WTC11 (cell line): ENCODE results near the gene PRRG2. TPM values are rescaled to one million over a fixed set of nuclear protein-coding genes. Genes with fewer than 3 reads are reported as not detected.

Experiments
- ATAC-seq: fragments of 200-7000 bp; cut with Tn5 transposase; 2 replicates; pipeline ENCODE4 v1.10.0; 2021; ENCODE audit warnings: mild to moderate bottlenecking, moderate library complexity
- CTCF ChIA-PET: fragments of 300-600 bp; sonication (Branson Sonifier 250); formaldehyde crosslinking; loops from one replicate; lab custom pipeline; 2021; ENCODE audit warnings: antibody characterized with exemption; lab: Charles Lee
- POLR2A ChIA-PET: fragments of 350-600 bp; sonication (Branson Sonifier 250); formaldehyde crosslinking; loops from one replicate; lab custom pipeline; 2021; ENCODE audit warnings: antibody characterized with exemption; lab: Charles Lee
- DNase-seq: peaks from one replicate; pipeline ENCODE4 v3.0.0; 2021; ENCODE audit warnings: low spot score
- H3K27ac Mint-ChIP-seq: 2 replicates; pipeline ENCODE4 v1.8.0; 2021; ENCODE audit warnings: mixed read lengths
- H3K27me3 Mint-ChIP-seq: 2 replicates; pipeline ENCODE4 v1.8.0; 2021; ENCODE audit warnings: low read depth, mild to moderate bottlenecking, moderate library complexity, mixed read lengths
- H3K36me3 Mint-ChIP-seq: 2 replicates; pipeline ENCODE4 v1.8.0; 2021; ENCODE audit warnings: mixed read lengths
- H3K4me1 Mint-ChIP-seq: 2 replicates; pipeline ENCODE4 v1.8.0; 2022; ENCODE audit warnings: mixed read lengths
- H3K4me3 Mint-ChIP-seq: 2 replicates; pipeline ENCODE4 v1.8.0; 2021; ENCODE audit warnings: mild to moderate bottlenecking, moderate library complexity, mixed read lengths
- H3K9me3 Mint-ChIP-seq: 2 replicates; pipeline ENCODE4 v1.8.0; 2021; ENCODE audit warnings: mixed read lengths
- ATF2 ChIP-seq: sonication (generic); formaldehyde crosslinking; IDR thresholded peaks from 2 replicates; pipeline ENCODE4 v1.8.1; 2022; ENCODE audit warnings: low read depth, missing genetic modification reagents, borderline replicate concordance
- E2F4 ChIP-seq: sonication (generic); formaldehyde crosslinking; IDR thresholded peaks from 2 replicates; pipeline ENCODE4 v1.8.1; 2022; ENCODE audit warnings: low read depth, mild to moderate bottlenecking, moderate library complexity, missing genetic modification reagents, borderline replicate concordance
- ELF4 ChIP-seq: sonication (generic); formaldehyde crosslinking; IDR thresholded peaks from 2 replicates; pipeline ENCODE4 v1.8.1; 2022; ENCODE audit warnings: low read depth, mild to moderate bottlenecking, moderate library complexity, missing genetic modification reagents
- ERG ChIP-seq: fragments of 250-450 bp; sonication (Bioruptor Pico); IDR thresholded peaks from 2 replicates; pipeline ENCODE4 v1.8.0; 2021; ENCODE audit warnings: mild to moderate bottlenecking
- ETV6 ChIP-seq: sonication (generic); formaldehyde crosslinking; IDR thresholded peaks from 2 replicates; pipeline ENCODE4 v1.8.1; 2022; ENCODE audit warnings: mild to moderate bottlenecking, missing genetic modification reagents
- FOXK1 ChIP-seq: sonication (generic); formaldehyde crosslinking; IDR thresholded peaks from 2 replicates; pipeline ENCODE4 v1.8.0; 2022; ENCODE audit warnings: mild to moderate bottlenecking, moderate library complexity, missing genetic modification reagents
- GABPB1 ChIP-seq: sonication (generic); formaldehyde crosslinking; IDR thresholded peaks from 2 replicates; pipeline ENCODE4 v1.8.1; 2023; ENCODE audit warnings: mild to moderate bottlenecking, missing genetic modification reagents
- HMGA2 ChIP-seq: fragments of 250-450 bp; sonication (Bioruptor Pico); IDR thresholded peaks from 2 replicates; pipeline ENCODE4 v1.4.0; 2021; ENCODE audit warnings: mild to moderate bottlenecking, moderate library complexity
- NFATC4 ChIP-seq: fragments of 250-450 bp; sonication (Bioruptor Pico); IDR thresholded peaks from 2 replicates; pipeline ENCODE4 v1.9.0; 2021; ENCODE audit warnings: mild to moderate bottlenecking
- ZBTB21 ChIP-seq: sonication (generic); formaldehyde crosslinking; IDR thresholded peaks from 2 replicates; pipeline ENCODE4 v1.8.1; 2023; ENCODE audit warnings: mild to moderate bottlenecking, missing genetic modification reagents, borderline replicate concordance
- ZNF121 ChIP-seq: sonication (generic); formaldehyde crosslinking; IDR thresholded peaks from 2 replicates; pipeline ENCODE4 v1.8.0; 2023; ENCODE audit warnings: missing genetic modification reagents
- ZNF138 ChIP-seq: sonication (generic); formaldehyde crosslinking; conservative IDR thresholded peaks from 2 replicates; pipeline ENCODE4 v1.8.1; 2022; ENCODE audit warnings: mild to moderate bottlenecking, moderate library complexity, missing genetic modification reagents
- ZNF263 ChIP-seq: sonication (generic); formaldehyde crosslinking; IDR thresholded peaks from 2 replicates; pipeline ENCODE4 v1.8.1; 2022; ENCODE audit warnings: low read depth, mild to moderate bottlenecking, moderate library complexity, missing genetic modification reagents
- ZNF281 ChIP-seq: sonication (generic); formaldehyde crosslinking; IDR thresholded peaks from 2 replicates; pipeline ENCODE4 v1.8.0; 2023; ENCODE audit warnings: mild to moderate bottlenecking, missing genetic modification reagents
- ZNF317 ChIP-seq: sonication (generic); formaldehyde crosslinking; IDR thresholded peaks from 2 replicates; pipeline ENCODE4 v1.8.1; 2023; ENCODE audit warnings: low read depth, mild to moderate bottlenecking, moderate library complexity, missing genetic modification reagents, borderline replicate concordance
- ZNF425 ChIP-seq: fragments of 250-450 bp; sonication (Bioruptor Pico); conservative IDR thresholded peaks from 2 replicates; pipeline ENCODE4 v1.9.0; 2021; ENCODE audit warnings: mild to moderate bottlenecking
- total RNA-seq: library from RNA; stranded (reverse); gene quantifications from 3 replicates; pipeline ENCODE4 v1.2.3, GENCODE V29; 2021
- TF ChIP-seq, protein P1 (sequence below): sonication (generic); formaldehyde crosslinking; IDR thresholded peaks from 2 replicates; pipeline ENCODE4 v1.8.0; 2023; ENCODE audit warnings: missing genetic modification reagents
- TF ChIP-seq, protein P2 (sequence below): sonication (generic); formaldehyde crosslinking; IDR thresholded peaks from 2 replicates; pipeline ENCODE4 v1.8.0; 2022; ENCODE audit warnings: mild to moderate bottlenecking, missing genetic modification reagents
- TF ChIP-seq, protein P3 (sequence below): sonication (generic); formaldehyde crosslinking; IDR thresholded peaks from 2 replicates; pipeline ENCODE4 v1.8.1; 2023; ENCODE audit warnings: mild to moderate bottlenecking, missing genetic modification reagents, moderate library complexity
- TF ChIP-seq, protein P4 (sequence below): sonication (generic); formaldehyde crosslinking; IDR thresholded peaks from 2 replicates; pipeline ENCODE4 v1.8.1; 2023; ENCODE audit warnings: mild to moderate bottlenecking, moderate library complexity, missing genetic modification reagents

Gene PRRG2
- total RNA-seq, 1 experiment from 2014 or later: 5.9 TPM

- ChIA-PET POLR2A (no interaction called here), CTCF (interaction anchor here (0.5 to 1.8 kb wide), 3 partner anchors 8 to 32 kb away, joined by 3 to 8 read pairs (median 5); partner anchors contain the start of gene RCN3)
- DNase-seq: no peak
- Mint-ChIP-seq H3K4me1 (peaks cover 10% of the 10 kb centered on the region), H3K27me3 (peaks cover 12% of the 10 kb centered on the region), H3K9me3 (no peaks in the 10 kb centered on the region), H3K36me3 (no peaks in the 10 kb centered on the region), H3K27ac (no peak overlapping the region), H3K4me3 (no peak overlapping the region)
- ATAC-seq: no peak
- TF ChIP-seq ERG: no peak
- TF ChIP-seq ELF4 (CRISPR knock-in tag): no peak
- no peak for TF ChIP-seq ZNF138 (CRISPR knock-in tag)
- no peak for TF ChIP-seq ZBTB21 (CRISPR knock-in tag)
- TF ChIP-seq ZNF121 (CRISPR knock-in tag): no peak
- no peak for TF ChIP-seq FOXK1 (CRISPR knock-in tag)
- TF ChIP-seq ZNF425 (CRISPR knock-in tag): no peak
- TF ChIP-seq, protein P1, sequence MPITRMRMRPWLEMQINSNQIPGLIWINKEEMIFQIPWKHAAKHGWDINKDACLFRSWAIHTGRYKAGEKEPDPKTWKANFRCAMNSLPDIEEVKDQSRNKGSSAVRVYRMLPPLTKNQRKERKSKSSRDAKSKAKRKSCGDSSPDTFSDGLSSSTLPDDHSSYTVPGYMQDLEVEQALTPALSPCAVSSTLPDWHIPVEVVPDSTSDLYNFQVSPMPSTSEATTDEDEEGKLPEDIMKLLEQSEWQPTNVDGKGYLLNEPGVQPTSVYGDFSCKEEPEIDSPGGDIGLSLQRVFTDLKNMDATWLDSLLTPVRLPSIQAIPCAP: no peak
- no peak for TF ChIP-seq ETV6 (CRISPR knock-in tag)
- no peak for TF ChIP-seq ZNF263
- TF ChIP-seq E2F4 (CRISPR knock-in tag): no peak
- no peak for TF ChIP-seq GABPB1 (CRISPR knock-in tag)
- no peak for TF ChIP-seq NFATC4 (CRISPR knock-in tag)
- TF ChIP-seq, protein P2, sequence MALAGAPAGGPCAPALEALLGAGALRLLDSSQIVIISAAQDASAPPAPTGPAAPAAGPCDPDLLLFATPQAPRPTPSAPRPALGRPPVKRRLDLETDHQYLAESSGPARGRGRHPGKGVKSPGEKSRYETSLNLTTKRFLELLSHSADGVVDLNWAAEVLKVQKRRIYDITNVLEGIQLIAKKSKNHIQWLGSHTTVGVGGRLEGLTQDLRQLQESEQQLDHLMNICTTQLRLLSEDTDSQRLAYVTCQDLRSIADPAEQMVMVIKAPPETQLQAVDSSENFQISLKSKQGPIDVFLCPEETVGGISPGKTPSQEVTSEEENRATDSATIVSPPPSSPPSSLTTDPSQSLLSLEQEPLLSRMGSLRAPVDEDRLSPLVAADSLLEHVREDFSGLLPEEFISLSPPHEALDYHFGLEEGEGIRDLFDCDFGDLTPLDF (CRISPR knock-in tag): no peak
- TF ChIP-seq ZNF281 (CRISPR knock-in tag): no peak
- no peak for TF ChIP-seq ZNF317
- TF ChIP-seq ATF2 (CRISPR knock-in tag): no peak
- TF ChIP-seq, protein P3, sequence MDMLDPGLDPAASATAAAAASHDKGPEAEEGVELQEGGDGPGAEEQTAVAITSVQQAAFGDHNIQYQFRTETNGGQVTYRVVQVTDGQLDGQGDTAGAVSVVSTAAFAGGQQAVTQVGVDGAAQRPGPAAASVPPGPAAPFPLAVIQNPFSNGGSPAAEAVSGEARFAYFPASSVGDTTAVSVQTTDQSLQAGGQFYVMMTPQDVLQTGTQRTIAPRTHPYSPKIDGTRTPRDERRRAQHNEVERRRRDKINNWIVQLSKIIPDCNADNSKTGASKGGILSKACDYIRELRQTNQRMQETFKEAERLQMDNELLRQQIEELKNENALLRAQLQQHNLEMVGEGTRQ (CRISPR knock-in tag): no peak
- no peak for TF ChIP-seq HMGA2 (CRISPR knock-in tag)
- TF ChIP-seq, protein P4, sequence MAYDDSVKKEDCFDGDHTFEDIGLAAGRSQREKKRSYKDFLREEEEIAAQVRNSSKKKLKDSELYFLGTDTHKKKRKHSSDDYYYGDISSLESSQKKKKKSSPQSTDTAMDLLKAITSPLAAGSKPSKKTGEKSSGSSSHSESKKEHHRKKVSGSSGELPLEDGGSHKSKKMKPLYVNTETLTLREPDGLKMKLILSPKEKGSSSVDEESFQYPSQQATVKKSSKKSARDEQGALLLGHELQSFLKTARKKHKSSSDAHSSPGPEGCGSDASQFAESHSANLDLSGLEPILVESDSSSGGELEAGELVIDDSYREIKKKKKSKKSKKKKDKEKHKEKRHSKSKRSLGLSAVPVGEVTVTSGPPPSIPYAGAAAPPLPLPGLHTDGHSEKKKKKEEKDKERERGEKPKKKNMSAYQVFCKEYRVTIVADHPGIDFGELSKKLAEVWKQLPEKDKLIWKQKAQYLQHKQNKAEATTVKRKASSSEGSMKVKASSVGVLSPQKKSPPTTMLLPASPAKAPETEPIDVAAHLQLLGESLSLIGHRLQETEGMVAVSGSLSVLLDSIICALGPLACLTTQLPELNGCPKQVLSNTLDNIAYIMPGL: no peak
Measured at GRCh38 chr19:49538643-49539042, 42.5 kb upstream of the PRRG2 start.
